HepG2 (cell line): ENCODE results near the gene SEPTIN5. TPM values are rescaled to one million over a fixed set of nuclear protein-coding genes. Genes with fewer than 3 reads are reported as not detected.

Experiments
- ATAC-seq: fragments of 200-7000 bp; cut with Tn5 transposase; 3 replicates; pipeline ENCODE4 v1.9.1; 2020; ENCODE audit warnings: mild to moderate bottlenecking, moderate library complexity
- BruUV-seq: library from RNA; stranded (reverse); fragments of 400-500 nt; replicated peaks from 2 replicates; lab custom pipeline; 2021; lab: Mats Ljungman, UMichigan
- CTCF ChIA-PET: fragments of 300-600 bp; formaldehyde crosslinking; extraction: SDS; loops from one replicate; lab custom pipeline; 2021; ENCODE audit warnings: low total read pairs, inconsistent platforms, low intra/inter-chr PET ratio; lab: Yijun Ruan, JAX
- POLR2A ChIA-PET: fragments of 350-600 bp; sonication (Branson Sonifier 250); formaldehyde crosslinking; loops from one replicate; lab custom pipeline; 2020; ENCODE audit warnings: antibody characterized with exemption, inconsistent platforms; lab: Yijun Ruan, JAX
- DNase-seq: peaks from one replicate; pipeline ENCODE4 v3.0.0-alpha.2; 2015; ENCODE audit warnings: low spot score
- FAIRE-seq: peaks from 3 replicates; lab custom pipeline; 2011; peaks lifted over from hg19 to GRCh38; lab: Jason Lieb, UNC
- H2AFZ ChIP-seq: one replicate; pipeline ENCODE4 v1.6.1; 2011; ENCODE audit warnings: low read length, inconsistent platforms
- H3K27ac ChIP-seq: fragments of 300-600 bp; 3 replicates; pipeline ENCODE4 v1.8.0; 2011; ENCODE audit warnings: mixed run types, mild to moderate bottlenecking, mixed read lengths, low read length, inconsistent platforms; ENCODE audit not compliant: insufficient read depth; ENCODE audit errors: extremely low read length
- H3K27me3 ChIP-seq, 2 experiments: fragments of 200-600 bp in 1 of 2; 2 replicates in 1 of 2; 3 replicates in 1 of 2; pipeline versions ENCODE4 v1.6.0 to v1.8.0; 2011; ENCODE audit warnings: low read length in 2 of 2, mild to moderate bottlenecking in 2 of 2, moderate library complexity in 2 of 2, inconsistent platforms in 1 of 2; ENCODE audit not compliant: insufficient read depth in 2 of 2, control insufficient read depth in 1 of 2
- H3K36me3 ChIP-seq, 2 experiments: fragments of 200-600 bp in 1 of 2; replicated peaks in 1 of 2; 2 replicates in 1 of 2; 3 replicates in 1 of 2; pipeline versions ENCODE4 v1.5.1 to v1.8.0; 2011; ENCODE audit warnings: low read length in 2 of 2, inconsistent platforms in 1 of 2; ENCODE audit not compliant: insufficient read depth in 2 of 2, control insufficient read depth in 1 of 2
- H3K4me1 ChIP-seq: 2 replicates; pipeline ENCODE4 v1.5.1; 2012; ENCODE audit warnings: low read length, inconsistent platforms; ENCODE audit not compliant: insufficient read depth
- H3K4me2 ChIP-seq: 2 replicates; pipeline ENCODE4 v1.6.0; 2011; ENCODE audit warnings: low read depth, low read length, inconsistent platforms
- H3K4me3 ChIP-seq, 3 experiments: fragments of 200-600 bp in 1 of 3; sonication (generic), shearing (Covaris generic) in 1 of 3; replicated peaks in 1 of 3; 2 replicates each; pipeline ENCODE4 v1.5.1; 2011 to 2016; ENCODE audit warnings: low read length in 3 of 3, inconsistent platforms in 2 of 3, low read depth in 2 of 3, mild to moderate bottlenecking in 2 of 3, control low read depth in 1 of 3, mixed read lengths in 1 of 3; ENCODE audit not compliant: insufficient read depth in 1 of 3
- H3K79me2 ChIP-seq: one replicate; pipeline ENCODE4 v1.6.1; 2011; ENCODE audit warnings: low read length, inconsistent platforms; ENCODE audit not compliant: insufficient read depth
- H3K9ac ChIP-seq: 2 replicates; pipeline ENCODE4 v1.6.0; 2011; ENCODE audit warnings: mild to moderate bottlenecking, low read depth, low read length, inconsistent platforms; ENCODE audit not compliant: insufficient read depth
- H3K9me3 ChIP-seq: 2 replicates; pipeline ENCODE4 v1.5.1; 2012; ENCODE audit warnings: mild to moderate bottlenecking, low read length
- H4K20me1 ChIP-seq: 2 replicates; pipeline ENCODE4 v1.6.0; 2011; ENCODE audit warnings: inconsistent platforms, mild to moderate bottlenecking, low read length, moderate library complexity; ENCODE audit not compliant: insufficient read depth
- ATAD3A ChIP-seq: sonication (generic); formaldehyde crosslinking; IDR thresholded peaks from 2 replicates; pipeline ENCODE4 v1.4.0; 2020; ENCODE audit warnings: missing genetic modification reagents
- BORCS8-MEF2B ChIP-seq: sonication (generic); formaldehyde crosslinking; IDR thresholded peaks from 2 replicates; pipeline ENCODE4 v1.8.0; 2022; ENCODE audit warnings: mild to moderate bottlenecking, missing genetic modification reagents
- CEBPB ChIP-seq: IDR thresholded peaks from 2 replicates; pipeline ENCODE4 v1.6.1; 2011; ENCODE audit warnings: low read depth, low read length, improper control_type of control experiment, borderline replicate concordance
- DPF2 ChIP-seq: sonication (generic); formaldehyde crosslinking; IDR thresholded peaks from 2 replicates; pipeline ENCODE4 v1.4.0; 2020; ENCODE audit warnings: mild to moderate bottlenecking, low read depth, missing genetic modification reagents, borderline replicate concordance
- HOXA3 ChIP-seq: sonication (generic); formaldehyde crosslinking; IDR thresholded peaks from 2 replicates; pipeline ENCODE4 v1.5.0; 2020; ENCODE audit warnings: missing genetic modification reagents
- ISX ChIP-seq: sonication (generic); formaldehyde crosslinking; conservative IDR thresholded peaks from 2 replicates; pipeline ENCODE4 v1.5.0; 2020; ENCODE audit warnings: missing genetic modification reagents
- NR2F1 ChIP-seq, 2 experiments: fragments of 450-650 bp in 1 of 2; formaldehyde crosslinking in 1 of 2; IDR thresholded peaks; 2 replicates each; pipeline versions ENCODE4 v1.5.0 to v1.6.1; 2016 to 2020; ENCODE audit warnings: mild to moderate bottlenecking in 1 of 2, missing compliant biosample characterization in 1 of 2, missing genetic modification reagents in 1 of 2, moderate library complexity in 1 of 2
- PRMT3 ChIP-seq: sonication (generic); formaldehyde crosslinking; IDR thresholded peaks from 2 replicates; pipeline ENCODE4 v1.8.1; 2022; ENCODE audit warnings: low read depth, mild to moderate bottlenecking, moderate library complexity, missing genetic modification reagents, borderline replicate concordance
- RBAK ChIP-seq: sonication (generic); formaldehyde crosslinking; IDR thresholded peaks from 2 replicates; pipeline ENCODE4 v1.5.1; 2020; ENCODE audit warnings: mild to moderate bottlenecking, missing genetic modification reagents
- RFX3 ChIP-seq: IDR thresholded peaks from 2 replicates; pipeline ENCODE4 v1.6.1; 2016; ENCODE audit warnings: missing biosample characterization, missing genetic modification reagents
- SALL2 ChIP-seq: sonication (generic); formaldehyde crosslinking; IDR thresholded peaks from 2 replicates; pipeline ENCODE4 v1.8.1; 2023; ENCODE audit warnings: mild to moderate bottlenecking, missing genetic modification reagents, inconsistent platforms
- THRA ChIP-seq: sonication (generic); formaldehyde crosslinking; IDR thresholded peaks from 2 replicates; pipeline ENCODE4 v1.4.0; 2020; ENCODE audit warnings: missing genetic modification reagents, borderline replicate concordance
- ZFP37 ChIP-seq: sonication (generic); formaldehyde crosslinking; IDR thresholded peaks from 2 replicates; pipeline ENCODE4 v1.4.0; 2020; ENCODE audit warnings: missing genetic modification reagents, borderline replicate concordance
- ZNF143 ChIP-seq: sonication (generic); formaldehyde crosslinking; IDR thresholded peaks from 2 replicates; pipeline ENCODE4 v1.4.0; 2020; ENCODE audit warnings: missing genetic modification reagents
- ZNF33B ChIP-seq: sonication (generic); formaldehyde crosslinking; IDR thresholded peaks from 2 replicates; pipeline ENCODE4 v1.5.1; 2020; ENCODE audit warnings: mild to moderate bottlenecking, missing genetic modification reagents
- ZNF563 ChIP-seq: sonication (generic); formaldehyde crosslinking; IDR thresholded peaks from 2 replicates; pipeline ENCODE4 v1.8.0; 2022; ENCODE audit warnings: mild to moderate bottlenecking, moderate library complexity, missing genetic modification reagents
- ZNF567 ChIP-seq: sonication (generic); formaldehyde crosslinking; IDR thresholded peaks from 2 replicates; pipeline ENCODE4 v1.8.1; 2023; ENCODE audit warnings: mild to moderate bottlenecking, missing genetic modification reagents, borderline replicate concordance
- ZNF720 ChIP-seq: sonication (generic); formaldehyde crosslinking; IDR thresholded peaks from 2 replicates; pipeline ENCODE4 v1.4.0; 2020; ENCODE audit warnings: missing genetic modification reagents
- WGBS: methylation state at CpG from one replicate; pipeline ENCODE4 v1.1.6; 2017; ENCODE audit warnings: low lambda C conversion rate; 5-methylcytosine and 5-hydroxymethylcytosine counted together
- in situ Hi-C: cut with HindIII; loops from 2 replicates; pipeline ENCODE4 v1.10.0; 2017; ENCODE audit warnings: low pct_unique_long_range_greater_than_20kb; ENCODE audit not compliant: extremely low pct_ligation_motif_present
- intact Hi-C: fragments of 100-400 bp; cut with micrococcal nuclease; formaldehyde crosslinking; loops from one replicate; pipeline ENCODE4 v1.10.0; 2022; ENCODE audit not compliant: unreplicated experiment
- polyA plus RNA-seq, 8 experiments: library from polyadenylated mRNA; depleted of rRNA in 3 of 8; stranded (reverse) in 7 of 8; unstranded in 1 of 8; fragments of >200 nt; fragmentation: Illumina TruSeq in 4 of 8; extraction: Trizol in 4 of 8; gene quantifications; 2 replicates each; pipeline versions ENCODE4 v1.2.1 to v1.2.3, GENCODE V29; 2011 to 2016; ENCODE audit warnings: low read depth in 4 of 8, missing spikeins in 1 of 8, mixed read lengths in 1 of 8; ENCODE audit not compliant: insufficient read depth in 1 of 8
- total RNA-seq, 5 experiments: library from RNA; depleted of rRNA; stranded (reverse); fragments of >200 nt; fragmentation: Illumina TruSeq; extraction: Trizol; gene quantifications; 2 replicates each; pipeline ENCODE4 v1.2.3, GENCODE V29; 2016; ENCODE audit warnings: low read depth in 1 of 5
- TF ChIP-seq, protein P1 (sequence below): IDR thresholded peaks from 2 replicates; pipeline ENCODE4 v1.6.1; 2012; ENCODE audit warnings: low read depth, low read length, improper control_type of control experiment

The SEPTIN5 gene
- total and polyA plus RNA-seq, 2 of the 13 experiments (the other 11 are each of a cell fraction or from before 2014, with no cell fraction given) = 0.33 TPM; not detected in 1

DNA sequence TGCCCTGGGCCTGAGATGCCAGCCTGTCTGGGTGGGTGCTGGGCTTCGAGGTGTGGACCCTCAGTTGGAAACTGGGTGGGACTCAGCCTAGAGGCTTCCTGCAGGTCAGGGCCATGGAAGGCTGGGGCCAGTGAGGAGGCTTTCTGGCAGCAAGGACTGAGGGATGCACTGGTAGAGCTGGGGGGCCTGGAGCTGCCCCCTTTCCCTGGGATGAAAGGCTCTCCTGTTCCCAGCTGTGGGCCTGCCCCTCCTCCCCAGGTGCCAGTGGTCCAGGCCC, 2.5 kb downstream of the SEPTIN5 start:
- no peak for DNase-seq
- Histone ChIP-seq H3K4me1 (peaks cover 9% of the 10 kb centered on the region; the same call in 1 of the 2 replicates), H3K9me3 (no peaks in the 10 kb centered on the region), H3K9ac (no peak overlapping the region), H3K79me2 (no peaks in the 10 kb centered on the region), H3K27me3 (peaks cover 20 to 88% of the 10 kb centered on the region in 2 experiments)
- WGBS = no CpG with 5 or more reads among the region's 1 CpG
- POLR2A ChIA-PET = no interaction called here
- no TSS peak for BruUV-seq
- intact Hi-C loops = no loop called here
- no peak for FAIRE-seq
- ATAC-seq = no peak
- TF ChIP-seq NR2F1 (CRISPR knock-in tag; IDR thresholded peaks at IDR 0.05) = no peak
- no peak for TF ChIP-seq ISX
- no peak for TF ChIP-seq ZNF143 (CRISPR knock-in tag)
- no peak for TF ChIP-seq CEBPB
- no peak for TF ChIP-seq ZNF720 (CRISPR knock-in tag)
- no peak for TF ChIP-seq RFX3 (CRISPR knock-in tag)
- TF ChIP-seq ZNF563 (CRISPR knock-in tag) = no peak
- TF ChIP-seq ZNF567 = no peak
- TF ChIP-seq, protein P1, sequence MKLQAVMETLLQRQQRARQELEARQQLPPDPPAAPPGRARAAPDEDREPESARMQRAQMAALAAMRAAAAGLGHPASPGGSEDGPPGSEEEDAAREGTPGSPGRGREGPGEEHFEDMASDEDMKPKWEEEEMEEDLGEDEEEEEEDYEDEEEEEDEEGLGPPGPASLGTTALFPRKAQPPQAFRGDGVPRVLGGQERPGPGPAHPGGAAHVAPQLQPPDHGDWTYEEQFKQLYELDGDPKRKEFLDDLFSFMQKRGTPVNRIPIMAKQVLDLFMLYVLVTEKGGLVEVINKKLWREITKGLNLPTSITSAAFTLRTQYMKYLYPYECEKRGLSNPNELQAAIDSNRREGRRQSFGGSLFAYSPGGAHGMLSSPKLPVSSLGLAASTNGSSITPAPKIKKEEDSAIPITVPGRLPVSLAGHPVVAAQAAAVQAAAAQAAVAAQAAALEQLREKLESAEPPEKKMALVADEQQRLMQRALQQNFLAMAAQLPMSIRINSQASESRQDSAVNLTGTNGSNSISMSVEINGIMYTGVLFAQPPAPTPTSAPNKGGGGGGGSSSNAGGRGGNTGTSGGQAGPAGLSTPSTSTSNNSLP = no peak
- TF ChIP-seq BORCS8-MEF2B (CRISPR knock-in tag) = no peak
- no peak for TF ChIP-seq SALL2
- no peak for TF ChIP-seq HOXA3
- TF ChIP-seq ATAD3A = no peak
- no peak for TF ChIP-seq THRA (CRISPR knock-in tag)
- no peak for TF ChIP-seq ZNF33B (CRISPR knock-in tag)
- no peak for TF ChIP-seq DPF2 (CRISPR knock-in tag)
- no peak for TF ChIP-seq RBAK (CRISPR knock-in tag)
- TF ChIP-seq PRMT3 (CRISPR knock-in tag) = no peak
- no peak for TF ChIP-seq ZFP37
- TF ChIP-seq, all 625 proteins: peak for 0
- Histone ChIP-seq H4K20me1 (peaks cover 8% of the 10 kb centered on the region; the same call in 1 of the 2 replicates), H3K36me3 (no peaks in the 10 kb centered on the region), H3K4me3 (no peak overlapping the region), H3K27ac (no peak overlapping the region), H3K4me2 (no peak overlapping the region), H2AFZ (no peak overlapping the region)
- in situ Hi-C loops = no loop called here
- CTCF ChIA-PET = interaction anchor here (2.1 kb wide), 1 partner anchor 37 kb away, joined by 14 read pairs; no protein-coding TSS in a partner anchor
